Measurements from ENCODE around the gene ADAR. TPM values are rescaled to one million over a fixed set of nuclear protein-coding genes. Genes with fewer than 3 reads are reported as not detected.
A peak's percentile ranks its signal among the peaks of the same experiment; 100 is the strongest.

ADAR gene
- total and polyA plus RNA-seq, 4 donors, result 27.1 to 141 (median 107) TPM

GRCh38 chr1:154568157-154568815 is 39.7 kb downstream of the ADAR start:
- peaks cover 0 to 21% (median 3%) of the 10 kb centered on the region in 3 donors for H3K27me3 ChIP-seq (ENCODE audit: control insufficient read depth in 3 of 3, insufficient read depth in 3 of 3, low read length in 2 of 3)
- H3K4me3 ChIP-seq, result no peak overlapping the region
- ATAC-seq (ENCODE audit: insufficient read depth, low FRiP score), result no peak
- DNase-seq, result no peak
- TF ChIP-seq CTCF (IDR thresholded peaks at IDR 0.05; ENCODE audit: control extremely low read depth, extremely low read depth), result no peak
- no peak overlapping the region for H3K9ac ChIP-seq (ENCODE audit: insufficient read depth in 1 of 2, low read length in 2 of 2)
- H3K9me3 ChIP-seq (ENCODE audit: control insufficient read depth in 4 of 4, insufficient read depth in 3 of 4, low read length in 3 of 4), result no peaks in the 10 kb centered on the region
- H3K36me3 ChIP-seq (ENCODE audit: control insufficient read depth in 4 of 4, insufficient read depth in 4 of 4, low read length in 4 of 4), result no peaks in the 10 kb centered on the region
- peaks cover 0 to 11% (median 3%) of the 10 kb centered on the region in 5 donors for H3K4me1 ChIP-seq (ENCODE audit: control insufficient read depth in 5 of 5, insufficient read depth in 5 of 5, low read length in 5 of 5)
- 36 to 37% methylated on average over 17 of the region's 17 CpGs for WGBS, 2 donors
- H3K27ac ChIP-seq (ENCODE audit: low read depth in 1 of 2, low read length in 1 of 2), result no peak overlapping the region

GRCh38 chr1:154567386-154568156 is 40.4 kb downstream of the ADAR start, which contains the start of gene CHRNB2:
Gene CHRNB2 (plus strand): TSS chr1:154567778. CDS start chr1:154568045, 267 bp downstream.
- no peaks in the 10 kb centered on the region for H3K9me3 ChIP-seq (ENCODE audit: control insufficient read depth in 4 of 4, insufficient read depth in 3 of 4, low read length in 3 of 4)
- no peak within 1 kb of the TSS for H3K9ac ChIP-seq (ENCODE audit: insufficient read depth in 1 of 2, low read length in 2 of 2)
- peaks cover 0 to 11% (median 3%) of the 10 kb centered on the region in 5 donors for H3K4me1 ChIP-seq (ENCODE audit: control insufficient read depth in 5 of 5, insufficient read depth in 5 of 5, low read length in 5 of 5)
- ATAC-seq (ENCODE audit: insufficient read depth, low FRiP score), result peak; percentile 93
- WGBS, 2 donors, result 2 to 3% methylated on average over 52 to 53 of the region's 53 CpGs
- peak; percentile 67 to 80 (median 74) for DNase-seq
- H3K27ac ChIP-seq (ENCODE audit: low read depth in 1 of 2, low read length in 1 of 2), result no peak within 1 kb of the TSS
- no peak within 1 kb of the TSS for H3K4me3 ChIP-seq
- H3K27me3 ChIP-seq (ENCODE audit: control insufficient read depth in 3 of 3, insufficient read depth in 3 of 3, low read length in 2 of 3), result peaks cover 0 to 21% (median 3%) of the 10 kb centered on the region in 3 donors
- TF ChIP-seq CTCF (IDR thresholded peaks at IDR 0.05; ENCODE audit: control extremely low read depth, extremely low read depth), result no peak
- no peaks in the 10 kb centered on the region for H3K36me3 ChIP-seq (ENCODE audit: control insufficient read depth in 4 of 4, insufficient read depth in 4 of 4, low read length in 4 of 4)

GRCh38 chr1:154565876-154566275 is 42.1 kb downstream of the ADAR start:
- H3K27me3 ChIP-seq (ENCODE audit: control insufficient read depth in 3 of 3, insufficient read depth in 3 of 3, low read length in 2 of 3), result peaks cover 0 to 21% (median 3%) of the 10 kb centered on the region in 3 donors
- peaks cover 0 to 11% (median 3%) of the 10 kb centered on the region in 5 donors for H3K4me1 ChIP-seq (ENCODE audit: control insufficient read depth in 5 of 5, insufficient read depth in 5 of 5, low read length in 5 of 5)
- DNase-seq (no peak), ATAC-seq (ENCODE audit: insufficient read depth, low FRiP score) (no peak)
- 81 to 88% methylated on average over 6 of the region's 6 CpGs for WGBS, 2 donors
- no peaks in the 10 kb centered on the region for H3K9me3 ChIP-seq (ENCODE audit: control insufficient read depth in 4 of 4, insufficient read depth in 3 of 4, low read length in 3 of 4)
- no peak for TF ChIP-seq CTCF (IDR thresholded peaks at IDR 0.05; ENCODE audit: control extremely low read depth, extremely low read depth)
- H3K4me3 ChIP-seq, result no peak overlapping the region
- no peak overlapping the region for H3K9ac ChIP-seq (ENCODE audit: insufficient read depth in 1 of 2, low read length in 2 of 2)
- no peaks in the 10 kb centered on the region for H3K36me3 ChIP-seq (ENCODE audit: control insufficient read depth in 4 of 4, insufficient read depth in 4 of 4, low read length in 4 of 4)
- H3K27ac ChIP-seq (ENCODE audit: low read depth in 1 of 2, low read length in 1 of 2), result no peak overlapping the region

Measured in lung (tissue), 12 donors.